OCI-M2 (cell line): ENCODE data around the gene CLSTN2.
"Not testable (repeated sequence)": the region's sequence is repeated elsewhere in the genome, so short reads cannot be mapped to it uniquely, and the experiment has no call there.

Experiments used
- DNase-seq: peaks from one replicate; lab custom pipeline; 2025; ENCODE audit not compliant: unreplicated experiment; lab: John Stamatoyannopoulos, UW

CLSTN2 gene

DNA sequence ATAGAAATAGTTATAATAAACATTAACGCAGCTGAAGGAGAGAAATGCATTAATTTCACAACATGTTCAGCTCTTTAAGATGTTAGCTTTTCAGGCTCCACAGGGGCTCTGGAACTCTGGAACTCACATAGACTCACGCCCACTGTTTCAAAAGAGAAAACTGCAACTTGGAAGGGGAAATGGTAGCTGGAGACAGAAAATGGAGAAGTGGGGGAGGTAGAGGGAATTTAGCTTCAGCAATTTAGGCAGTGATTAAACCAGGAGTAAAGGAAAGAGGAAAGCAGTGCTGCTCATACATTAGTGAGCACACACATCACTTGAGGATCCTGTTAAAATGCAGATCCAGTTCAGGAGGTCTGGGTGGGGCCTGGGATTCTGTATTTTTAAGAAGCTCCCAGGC is 468.1 kb downstream of the CLSTN2 start:
- DNase-seq, result no peak

- no peak for DNase-seq
These were observed 468.6 kb downstream of the CLSTN2 start for GRCh38 chr3:140403608-140404007.

- no peak for DNase-seq
These were observed 471.7 kb downstream of the CLSTN2 start for GRCh38 chr3:140406655-140407054.

GRCh38 chr3:140408252-140408651 is 473.3 kb downstream of the CLSTN2 start:
- DNase-seq, result no peak

- DNase-seq, result no peak
These were observed 481.7 kb downstream of the CLSTN2 start for GRCh38 chr3:140416666-140417065.

GRCh38 chr3:140420621-140421357 is 485.8 kb downstream of the CLSTN2 start:
- no peak for DNase-seq

GRCh38 chr3:140421884-140422283 is 486.9 kb downstream of the CLSTN2 start:
- DNase-seq, result no peak

GRCh38 chr3:140423146-140423545 is 488.2 kb downstream of the CLSTN2 start:
- no peak for DNase-seq

GRCh38 chr3:140423574-140423973 is 488.6 kb downstream of the CLSTN2 start:
- DNase-seq, result not testable (repeated sequence)

DNA sequence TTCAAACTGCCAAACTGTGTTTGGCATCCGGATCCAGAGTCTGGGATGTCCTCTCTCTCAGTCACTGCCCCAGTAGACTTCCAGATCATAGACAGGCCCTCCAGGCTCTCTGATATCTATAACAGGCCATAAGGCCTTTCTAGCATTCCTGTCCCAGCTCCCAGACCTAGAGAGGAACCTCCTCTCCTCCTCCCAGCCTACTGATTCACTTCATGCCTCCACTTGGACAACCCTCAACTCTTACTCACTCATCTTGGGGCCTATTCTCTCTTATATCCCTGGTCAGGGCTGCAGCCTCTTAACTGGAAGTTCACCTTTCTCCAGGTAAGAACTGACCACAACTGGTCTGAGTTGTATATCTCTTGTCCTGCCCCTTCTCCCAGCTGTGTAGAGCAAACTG is 489.2 kb downstream of the CLSTN2 start:
- DNase-seq, result no peak

DNA sequence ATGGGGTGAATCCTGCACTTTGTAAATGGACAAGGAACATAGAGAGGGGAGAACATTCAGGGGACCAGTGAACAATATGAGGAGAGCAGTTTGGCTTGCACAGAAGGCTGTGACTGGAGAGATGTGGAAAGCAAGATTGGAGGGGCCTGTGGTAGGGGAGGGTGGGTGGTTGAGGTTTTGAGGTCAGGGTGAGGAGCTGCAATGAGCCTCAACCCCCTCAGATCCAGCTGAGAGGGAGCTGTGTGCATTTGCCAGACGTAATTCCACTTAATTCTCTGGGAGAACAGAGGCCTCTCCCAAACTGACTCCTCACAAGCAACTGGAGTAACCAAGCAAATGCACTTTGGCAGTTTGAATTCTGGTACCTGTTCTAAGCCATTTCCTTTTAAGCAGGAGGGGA is 489.7 kb downstream of the CLSTN2 start:
- no peak for DNase-seq

DNA sequence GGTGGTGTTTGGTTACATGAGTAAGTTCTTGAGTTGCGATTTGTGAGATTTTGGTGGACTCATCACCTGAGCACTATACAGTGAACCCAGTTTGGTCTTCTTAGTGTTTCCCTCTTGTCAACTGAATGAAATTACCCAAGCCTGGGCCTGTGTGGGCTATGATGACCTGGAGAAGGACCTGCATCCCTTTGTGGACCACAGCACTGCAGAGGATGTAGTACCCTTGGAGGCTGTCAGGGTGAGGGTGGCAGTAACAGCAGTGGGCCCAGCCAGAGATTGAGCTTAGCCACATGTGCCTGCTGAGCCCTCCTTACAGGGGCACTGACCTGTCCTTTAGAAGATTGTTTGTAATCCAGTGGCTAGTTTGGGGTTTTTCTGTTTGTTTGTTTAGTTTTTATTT is 492.8 kb downstream of the CLSTN2 start:
- DNase-seq, result no peak

GRCh38 chr3:140428380-140428779 is 493.4 kb downstream of the CLSTN2 start:
- no peak for DNase-seq

GRCh38 chr3:140429791-140430190 is 494.8 kb downstream of the CLSTN2 start:
- no peak for DNase-seq

- DNase-seq, result no peak
These were observed 495.5 kb downstream of the CLSTN2 start for GRCh38 chr3:140430494-140430893.

- DNase-seq, result no peak
These were observed 497.3 kb downstream of the CLSTN2 start for GRCh38 chr3:140432229-140432669.

DNA sequence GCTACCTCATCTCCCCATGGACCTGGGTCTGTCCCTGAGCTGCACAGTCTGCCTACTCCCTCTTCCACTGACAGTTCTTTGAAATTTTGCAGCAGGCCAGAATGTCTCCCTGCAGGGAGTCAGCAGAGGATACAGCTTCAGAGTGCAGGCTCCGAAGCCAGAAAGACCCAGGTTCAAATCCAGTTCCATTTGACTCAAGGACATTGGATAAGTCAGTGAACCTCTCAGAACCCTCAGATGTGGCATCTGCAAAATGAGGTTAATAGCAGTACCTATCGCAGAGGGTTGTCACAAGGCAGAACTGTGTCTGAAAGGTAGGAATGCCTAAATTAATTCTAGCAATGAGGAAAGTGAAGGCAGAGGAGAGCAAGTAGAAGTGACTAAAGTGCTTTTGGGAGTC is 498.4 kb downstream of the CLSTN2 start:
- no peak for DNase-seq

DNA sequence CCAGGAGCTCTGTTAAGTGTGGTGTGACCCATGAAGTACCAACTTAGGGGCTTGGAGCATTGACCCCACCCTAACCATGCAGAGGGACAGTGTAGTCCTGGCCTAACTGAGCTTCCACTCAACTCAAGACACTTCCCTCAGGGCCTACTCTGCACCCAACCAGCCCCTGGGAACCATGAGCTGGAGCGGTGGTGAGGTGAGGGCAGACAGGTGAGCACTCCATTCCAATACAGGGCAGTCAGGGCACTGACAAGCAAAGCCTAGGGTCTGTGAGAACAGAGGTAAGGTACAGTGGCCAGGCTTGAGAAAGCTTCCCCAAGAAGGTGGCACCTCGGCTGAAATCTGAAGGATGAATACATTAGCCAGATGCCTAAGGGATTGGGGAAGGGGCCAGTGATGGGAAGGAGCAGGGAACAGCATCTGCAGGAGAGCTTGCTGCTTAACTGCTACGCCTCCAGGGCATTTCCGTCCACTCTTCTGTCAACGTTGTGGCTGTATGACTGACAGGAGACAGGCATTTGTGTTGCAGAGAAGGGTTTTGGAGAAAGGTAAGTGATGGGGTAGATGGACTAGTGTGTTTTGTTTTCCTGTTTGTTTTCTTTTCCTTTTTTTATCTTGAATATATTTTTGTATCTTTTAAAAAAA is 499.4 kb downstream of the CLSTN2 start:
- no peak for DNase-seq

DNA sequence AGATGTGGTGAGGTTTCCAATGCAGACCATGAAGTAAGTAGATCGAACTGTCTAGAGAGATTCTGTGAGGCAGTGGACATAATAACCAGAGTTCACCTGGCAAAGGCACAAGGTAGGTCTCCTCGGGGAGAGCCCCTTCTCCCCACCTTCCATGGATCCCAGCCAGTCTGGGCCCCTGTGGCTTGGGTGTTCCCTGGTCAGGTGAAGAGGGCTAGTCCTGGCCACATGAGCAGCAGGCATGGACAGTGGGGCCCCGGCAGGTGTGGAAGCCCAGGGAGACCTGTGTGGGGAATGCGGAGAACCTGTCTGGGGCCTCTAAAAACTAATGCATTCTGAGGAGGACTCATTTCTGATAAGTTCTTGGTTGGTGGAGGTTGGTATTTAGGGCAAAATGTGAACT is 501.4 kb downstream of the CLSTN2 start:
- no peak for DNase-seq

- no peak for DNase-seq
These were observed 503.9 kb downstream of the CLSTN2 start for GRCh38 chr3:140438736-140439470.

- DNase-seq, result no peak
These were observed 504.5 kb downstream of the CLSTN2 start for GRCh38 chr3:140439527-140439926.

DNA sequence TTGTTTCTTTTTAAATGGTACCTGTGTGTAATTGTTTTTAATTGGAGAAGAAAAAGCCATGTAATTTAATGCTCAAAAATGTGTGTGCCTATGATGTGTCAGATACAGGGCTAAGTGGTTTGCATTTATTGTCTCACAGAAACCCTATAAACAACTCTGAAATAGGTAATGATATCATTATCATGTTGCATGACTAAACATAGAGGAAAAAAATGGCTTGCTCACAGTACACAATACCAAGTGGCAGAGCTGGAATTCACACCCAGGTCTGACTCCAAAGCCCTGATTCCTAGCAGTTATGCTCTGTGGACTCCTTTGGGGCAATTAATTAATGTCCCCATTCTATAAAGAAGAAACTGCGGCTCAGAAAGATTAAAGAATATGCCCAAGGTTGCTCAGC is 505.5 kb downstream of the CLSTN2 start:
- no peak for DNase-seq
